Esophagus squamous epithelium (tissue), 5 donors: ENCODE measurements around the gene ZRANB1. TPM values are rescaled to one million over a fixed set of nuclear protein-coding genes. Genes with fewer than 3 reads are reported as not detected.

Experiments
- DNase-seq: peaks from one replicate; lab custom pipeline; 2025; lab: John Stamatoyannopoulos, UW
- H3K27ac ChIP-seq, 4 donors: fragments of 200-600 bp; sonication (generic); one replicate each; pipeline ENCODE4 v1.5.1; 2016 to 2019; ENCODE audit warnings: mild to moderate bottlenecking in 1 of 4
- H3K27me3 ChIP-seq, 4 donors: fragments of 200-600 bp; sonication (generic); 1 replicate in 3 of 4; 2 replicates in 1 of 4; pipeline versions ENCODE4 v1.5.1 to v1.6.0; 2017 to 2021; ENCODE audit warnings: antibody characterized with exemption in 1 of 4
- H3K36me3 ChIP-seq, 3 donors: fragments of 200-600 bp; sonication (generic); one replicate each; pipeline ENCODE4 v1.5.1; 2016 to 2019
- H3K4me1 ChIP-seq, 3 donors: fragments of 200-600 bp; sonication (generic); one replicate each; pipeline ENCODE4 v1.5.1; 2017 to 2019
- H3K4me3 ChIP-seq, 4 donors: fragments of 200-600 bp; sonication (generic); 1 replicate in 3 of 4; 2 replicates in 1 of 4; pipeline ENCODE4 v1.5.1; 2016 to 2019; ENCODE audit warnings: mild to moderate bottlenecking in 2 of 4, moderate library complexity in 1 of 4
- H3K9me3 ChIP-seq, 3 donors: fragments of 200-600 bp; sonication (generic); one replicate each; pipeline ENCODE4 v1.5.1; 2016 to 2019
- POLR2A ChIP-seq, 4 donors: fragments of 450-650 bp; IDR thresholded peaks; one replicate each; pipeline ENCODE4 v1.6.1; 2017; ENCODE audit warnings: antibody characterized with exemption in 4 of 4, mild to moderate bottlenecking in 4 of 4, moderate library complexity in 3 of 4
- WGBS, 2 donors: methylation state at CpG; one replicate each; pipeline ENCODE4 v1.1.5; 2018; 5-methylcytosine and 5-hydroxymethylcytosine counted together
- intact Hi-C: fragments of 100-400 bp; cut with DNase I; formaldehyde crosslinking; loops from one replicate; pipeline ENCODE4 v1.15.0; 2022
- total RNA-seq, 4 donors: library from RNA; depleted of rRNA; stranded (reverse); fragments of >200 nt; gene quantifications; one replicate each; pipeline ENCODE4 v1.1.0, GENCODE V29; 2016
- TF ChIP-seq, protein P1 (sequence below), 6 experiments: fragments of 450-650 bp in 4 of 6; fragments of 200-600 bp in 2 of 6; sonication (generic) in 2 of 6; IDR thresholded peaks; one replicate each; pipeline ENCODE4 v1.5.1; 2016 to 2019; ENCODE audit warnings: antibody characterized with exemption in 6 of 6, mild to moderate bottlenecking in 4 of 6, moderate library complexity in 4 of 6
- donor health status: DM: yes; HTN: yes; CAD: no.

Gene ZRANB1
- total RNA-seq, 4 donors from 2014 or later = 11.7 to 25.2 (median 17.4) TPM

- peak overlapping the region; percentile 26 to 75 (median 71) for H3K27ac ChIP-seq
- no peaks in the 10 kb centered on the region for H3K9me3 ChIP-seq
- 68 to 77% methylated on average over 11 to 13 of the region's 14 CpGs for WGBS, 2 donors
- peaks cover 0 to 61% (median 7%) of the 10 kb centered on the region in 3 donors for H3K36me3 ChIP-seq
- H3K4me3 ChIP-seq = no peak overlapping the region
- intact Hi-C loops = no loop called here
- TF ChIP-seq, protein P1, sequence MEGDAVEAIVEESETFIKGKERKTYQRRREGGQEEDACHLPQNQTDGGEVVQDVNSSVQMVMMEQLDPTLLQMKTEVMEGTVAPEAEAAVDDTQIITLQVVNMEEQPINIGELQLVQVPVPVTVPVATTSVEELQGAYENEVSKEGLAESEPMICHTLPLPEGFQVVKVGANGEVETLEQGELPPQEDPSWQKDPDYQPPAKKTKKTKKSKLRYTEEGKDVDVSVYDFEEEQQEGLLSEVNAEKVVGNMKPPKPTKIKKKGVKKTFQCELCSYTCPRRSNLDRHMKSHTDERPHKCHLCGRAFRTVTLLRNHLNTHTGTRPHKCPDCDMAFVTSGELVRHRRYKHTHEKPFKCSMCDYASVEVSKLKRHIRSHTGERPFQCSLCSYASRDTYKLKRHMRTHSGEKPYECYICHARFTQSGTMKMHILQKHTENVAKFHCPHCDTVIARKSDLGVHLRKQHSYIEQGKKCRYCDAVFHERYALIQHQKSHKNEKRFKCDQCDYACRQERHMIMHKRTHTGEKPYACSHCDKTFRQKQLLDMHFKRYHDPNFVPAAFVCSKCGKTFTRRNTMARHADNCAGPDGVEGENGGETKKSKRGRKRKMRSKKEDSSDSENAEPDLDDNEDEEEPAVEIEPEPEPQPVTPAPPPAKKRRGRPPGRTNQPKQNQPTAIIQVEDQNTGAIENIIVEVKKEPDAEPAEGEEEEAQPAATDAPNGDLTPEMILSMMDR (IDR thresholded peaks at IDR 0.05) = no peak
- TF ChIP-seq POLR2A (IDR thresholded peaks at IDR 0.05) = no peak
- DNase-seq = no peak
- no peaks in the 10 kb centered on the region for H3K27me3 ChIP-seq
- peaks cover 16 to 69% (median 42%) of the 10 kb centered on the region in 3 donors for H3K4me1 ChIP-seq
Measured at GRCh38 chr10:125016611-125017202, 74.8 kb downstream of the ZRANB1 start.

GRCh38 chr10:125017547-125018298, 75.8 kb downstream of the ZRANB1 start:
- peaks cover 0 to 63% (median 11%) of the 10 kb centered on the region in 3 donors for H3K36me3 ChIP-seq
- no peak for DNase-seq
- no peaks in the 10 kb centered on the region for H3K9me3 ChIP-seq
- TF ChIP-seq, protein P1 (IDR thresholded peaks at IDR 0.05) = no peak
- no peak for TF ChIP-seq POLR2A (IDR thresholded peaks at IDR 0.05)
- WGBS, 2 donors = 63 to 79% methylated on average over 3 to 7 of the region's 12 CpGs
- H3K27me3 ChIP-seq = no peaks in the 10 kb centered on the region
- H3K4me1 ChIP-seq = peaks cover 16 to 59% (median 36%) of the 10 kb centered on the region in 3 donors
- intact Hi-C loops = no loop called here
- peak overlapping the region in 3 of 4 donors; percentile 70 to 75 (median 72) for H3K27ac ChIP-seq
- H3K4me3 ChIP-seq = no peak overlapping the region

GRCh38 chr10:125018576-125019143, 76.7 kb downstream of the ZRANB1 start:
- peaks cover 0 to 66% (median 11%) of the 10 kb centered on the region in 3 donors for H3K36me3 ChIP-seq
- H3K9me3 ChIP-seq = no peaks in the 10 kb centered on the region
- no peak overlapping the region for H3K27ac ChIP-seq
- 71 to 89% methylated on average over 7 to 9 of the region's 9 CpGs for WGBS, 2 donors
- H3K4me1 ChIP-seq = peaks cover 16 to 60% (median 36%) of the 10 kb centered on the region in 3 donors
- no peak for DNase-seq
- TF ChIP-seq POLR2A (IDR thresholded peaks at IDR 0.05) = no peak
- TF ChIP-seq, protein P1 (IDR thresholded peaks at IDR 0.05) = no peak
- H3K27me3 ChIP-seq = no peaks in the 10 kb centered on the region
- intact Hi-C loops = no loop called here
- no peak overlapping the region for H3K4me3 ChIP-seq

DNA sequence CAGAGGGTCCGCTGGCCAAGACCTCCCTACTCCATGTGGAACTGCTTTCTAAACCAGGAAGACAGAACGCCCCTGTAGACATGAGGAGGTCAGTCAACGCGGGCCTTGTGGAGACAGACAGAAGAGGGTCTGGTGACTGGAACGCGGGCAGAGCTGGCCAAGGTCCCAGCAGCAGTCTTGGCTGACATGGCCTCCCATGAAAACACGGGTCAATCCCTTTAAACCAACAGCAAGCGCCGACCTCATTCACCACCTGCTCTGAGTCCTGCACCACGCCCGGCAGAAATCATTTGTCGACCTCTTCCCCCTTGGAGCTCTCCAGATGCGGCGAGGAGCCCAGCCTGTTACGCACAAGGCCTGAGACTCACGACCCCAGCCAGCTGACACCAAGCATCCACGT, 78.5 kb downstream of the ZRANB1 start:
- Histone ChIP-seq H3K4me1 (peaks cover 15 to 58% (median 29%) of the 10 kb centered on the region in 3 donors), H3K27me3 (no peaks in the 10 kb centered on the region), H3K36me3 (peaks cover 0 to 59% (median 11%) of the 10 kb centered on the region in 3 donors), H3K27ac (no peak overlapping the region), H3K9me3 (no peaks in the 10 kb centered on the region), H3K4me3 (no peak overlapping the region)
- intact Hi-C loops = no loop called here
- 91 to 94% methylated on average over 7 to 11 of the region's 17 CpGs for WGBS, 2 donors
- no peak for TF ChIP-seq POLR2A (IDR thresholded peaks at IDR 0.05)
- TF ChIP-seq, protein P1 (IDR thresholded peaks at IDR 0.05) = no peak
- no peak for DNase-seq
